NCI-H2029 treated with DMSO at 0.1 percent for 48 hours (cell line): Measurements from ENCODE around the gene XYLT1.

ENCODE experiments used
- DNase-seq: peaks from one replicate; lab custom pipeline; 2025; lab: John Stamatoyannopoulos, UW

The XYLT1 gene

GRCh38 chr16:17281052-17281451 lies 189.7 kb downstream of the XYLT1 start:
- DNase-seq: no peak

- DNase-seq: no peak
Measured at GRCh38 chr16:17278988-17279387, 191.8 kb downstream of the XYLT1 start.

GRCh38 chr16:17277981-17278381 lies 192.8 kb downstream of the XYLT1 start:
- no peak for DNase-seq

- DNase-seq: no peak
Measured at GRCh38 chr16:17276610-17277009, 194.2 kb downstream of the XYLT1 start.

GRCh38 chr16:17276010-17276530 lies 194.7 kb downstream of the XYLT1 start:
- DNase-seq: no peak

- peak; percentile 22 for DNase-seq
Measured at GRCh38 chr16:17275076-17276009, 195.4 kb downstream of the XYLT1 start.

GRCh38 chr16:17273142-17273561 lies 197.6 kb downstream of the XYLT1 start:
- DNase-seq: no peak

GRCh38 chr16:17272716-17273115 lies 198.0 kb downstream of the XYLT1 start:
- DNase-seq: no peak

- DNase-seq: no peak
Measured at GRCh38 chr16:17271687-17272086, 199.1 kb downstream of the XYLT1 start.

- no peak for DNase-seq
Measured at GRCh38 chr16:17270683-17271109, 200.1 kb downstream of the XYLT1 start.

GRCh38 chr16:17270111-17270510 lies 200.6 kb downstream of the XYLT1 start:
- no peak for DNase-seq

- DNase-seq: no peak
Measured at GRCh38 chr16:17269439-17269838, 201.3 kb downstream of the XYLT1 start.

- DNase-seq: peak; percentile 83
Measured at GRCh38 chr16:17266608-17267313, 204.0 kb downstream of the XYLT1 start.

- no peak for DNase-seq
Measured at GRCh38 chr16:17265154-17265553, 205.6 kb downstream of the XYLT1 start.

GRCh38 chr16:17261197-17261858 lies 209.4 kb downstream of the XYLT1 start:
- no peak for DNase-seq

- no peak for DNase-seq
Measured at GRCh38 chr16:17260276-17260849, 210.4 kb downstream of the XYLT1 start.

GRCh38 chr16:17259751-17260270 lies 210.9 kb downstream of the XYLT1 start:
- no peak for DNase-seq

GRCh38 chr16:17258848-17259713 lies 211.7 kb downstream of the XYLT1 start:
- no peak for DNase-seq

GRCh38 chr16:17258077-17258599 lies 212.6 kb downstream of the XYLT1 start:
- DNase-seq: no peak

- DNase-seq: no peak
Measured at GRCh38 chr16:17257426-17258023, 213.2 kb downstream of the XYLT1 start.
